Gastroesophageal sphincter (tissue), 4 donors: Measurements from ENCODE around the gene PROB1. TPM values are rescaled to one million over a fixed set of nuclear protein-coding genes. Genes with fewer than 3 reads are reported as not detected.
A peak's percentile ranks its signal among the peaks of the same experiment; 100 is the strongest.

Experiments
- ATAC-seq: fragments of 150-250 bp; one replicate; pipeline ENCODE4 v1.9.1; 2016; ENCODE audit warnings: mild to moderate bottlenecking, moderate library complexity
- H3K27ac ChIP-seq, 4 donors: fragments of 200-600 bp; sonication (generic) in 3 of 4; 1 replicate in 3 of 4; 2 replicates in 1 of 4; pipeline ENCODE4 v1.5.1; 2016 to 2019
- H3K27me3 ChIP-seq: fragments of 200-600 bp; sonication (generic); one replicate; pipeline ENCODE4 v1.5.1; 2019
- H3K36me3 ChIP-seq, 2 donors: fragments of 200-600 bp; sonication (generic); one replicate each; pipeline ENCODE4 v1.5.1; 2019; ENCODE audit warnings: control low read depth in 1 of 2
- H3K4me1 ChIP-seq, 3 donors: fragments of 200-600 bp; sonication (generic); 1 replicate in 2 of 3; 2 replicates in 1 of 3; pipeline ENCODE4 v1.5.1; 2016 to 2019; ENCODE audit warnings: control low read depth in 2 of 3
- H3K4me3 ChIP-seq, 2 donors: fragments of 200-600 bp; sonication (generic); one replicate each; pipeline ENCODE4 v1.5.1; 2019; ENCODE audit warnings: mild to moderate bottlenecking in 1 of 2, moderate library complexity in 1 of 2
- H3K9me3 ChIP-seq, 3 donors: fragments of 200-600 bp; sonication (generic); one replicate each; pipeline ENCODE4 v1.5.1; 2017 to 2019; ENCODE audit warnings: control low read depth in 2 of 3
- EP300 ChIP-seq: sonication (generic); formaldehyde crosslinking; IDR thresholded peaks from one replicate; pipeline ENCODE4 v1.6.1; 2017; ENCODE audit warnings: antibody characterized with exemption, mild to moderate bottlenecking
- POLR2A ChIP-seq, 2 donors: fragments of 450-650 bp; IDR thresholded peaks; one replicate each; pipeline ENCODE4 v1.6.1; 2017; ENCODE audit warnings: antibody characterized with exemption in 2 of 2, mild to moderate bottlenecking in 2 of 2, moderate library complexity in 1 of 2
- POLR2AphosphoS5 ChIP-seq: sonication (generic); formaldehyde crosslinking; IDR thresholded peaks from one replicate; pipeline ENCODE4 v1.6.1; 2017; ENCODE audit warnings: antibody characterized with exemption
- WGBS, 2 donors: methylation state at CpG; one replicate each; pipeline ENCODE4 v1.1.5; 2018; ENCODE audit warnings: low coverage in 1 of 2; 5-methylcytosine and 5-hydroxymethylcytosine counted together
- total RNA-seq, 4 donors: library from RNA; depleted of rRNA; stranded (reverse); fragments of >200 nt; gene quantifications; one replicate each; pipeline ENCODE4 v1.1.0, GENCODE V29; 2016
- TF ChIP-seq, protein P1 (sequence below), 4 experiments: fragments of 200-600 bp in 2 of 4; fragments of 450-650 bp in 2 of 4; sonication (generic) in 1 of 4; IDR thresholded peaks; one replicate each; pipeline ENCODE4 v1.5.1; 2017 to 2019; ENCODE audit warnings: antibody characterized with exemption in 4 of 4, mild to moderate bottlenecking in 2 of 4, moderate library complexity in 2 of 4

Gene PROB1
- total RNA-seq, 4 donors from 2014 or later, result 1.2 to 9.1 (median 4.1) TPM

GRCh38 chr5:139417214-139417613 lies 22.3 kb upstream of the PROB1 start:
- WGBS, 2 donors, result 25% methylated on average over 2 to 3 of the region's 4 CpGs
- peaks cover 0 to 45% of the 10 kb centered on the region in 2 donors for H3K36me3 ChIP-seq
- no peaks in the 10 kb centered on the region for H3K27me3 ChIP-seq
- no peak overlapping the region for H3K4me3 ChIP-seq
- H3K27ac ChIP-seq, result peak overlapping the region; percentile 7 to 82 (median 78)
- H3K4me1 ChIP-seq, result peaks cover 5 to 70% (median 30%) of the 10 kb centered on the region in 3 donors
- TF ChIP-seq EP300 (no peak), POLR2AphosphoS5 (peak; percentile 79)
- no peaks in the 10 kb centered on the region for H3K9me3 ChIP-seq
- ATAC-seq, result peak; percentile 65

DNA sequence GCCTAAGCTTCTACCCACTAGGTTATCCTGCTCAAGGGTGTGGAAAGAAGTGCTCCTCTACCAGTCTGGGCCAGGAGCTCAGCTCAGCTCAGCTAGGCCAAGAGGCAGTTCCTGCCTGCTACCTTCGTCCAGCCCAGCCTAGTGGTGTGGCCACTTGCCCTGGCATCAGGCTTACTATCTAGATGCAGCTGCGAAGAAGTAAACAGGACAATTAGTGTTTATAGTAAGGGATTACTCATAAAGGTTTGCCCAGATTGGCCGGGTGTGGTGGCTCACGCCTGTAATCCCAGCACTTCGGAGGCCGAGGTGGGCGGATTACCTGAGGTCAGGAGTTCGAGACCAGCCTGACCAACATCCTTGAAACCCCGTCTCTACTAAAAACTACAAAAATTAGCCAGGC lies 21.7 kb upstream of the PROB1 start:
- Histone ChIP-seq H3K27ac (peak overlapping the region; percentile 3 to 82 (median 78)), H3K9me3 (no peaks in the 10 kb centered on the region), H3K27me3 (no peaks in the 10 kb centered on the region), H3K36me3 (peaks cover 0 to 44% of the 10 kb centered on the region in 2 donors), H3K4me1 (peaks cover 5 to 70% (median 30%) of the 10 kb centered on the region in 3 donors), H3K4me3 (no peak overlapping the region)
- no peak for ATAC-seq
- TF ChIP-seq POLR2A (IDR thresholded peaks at IDR 0.05) (no peak), EP300 (no peak), POLR2AphosphoS5 (no peak)
- TF ChIP-seq, protein P1, sequence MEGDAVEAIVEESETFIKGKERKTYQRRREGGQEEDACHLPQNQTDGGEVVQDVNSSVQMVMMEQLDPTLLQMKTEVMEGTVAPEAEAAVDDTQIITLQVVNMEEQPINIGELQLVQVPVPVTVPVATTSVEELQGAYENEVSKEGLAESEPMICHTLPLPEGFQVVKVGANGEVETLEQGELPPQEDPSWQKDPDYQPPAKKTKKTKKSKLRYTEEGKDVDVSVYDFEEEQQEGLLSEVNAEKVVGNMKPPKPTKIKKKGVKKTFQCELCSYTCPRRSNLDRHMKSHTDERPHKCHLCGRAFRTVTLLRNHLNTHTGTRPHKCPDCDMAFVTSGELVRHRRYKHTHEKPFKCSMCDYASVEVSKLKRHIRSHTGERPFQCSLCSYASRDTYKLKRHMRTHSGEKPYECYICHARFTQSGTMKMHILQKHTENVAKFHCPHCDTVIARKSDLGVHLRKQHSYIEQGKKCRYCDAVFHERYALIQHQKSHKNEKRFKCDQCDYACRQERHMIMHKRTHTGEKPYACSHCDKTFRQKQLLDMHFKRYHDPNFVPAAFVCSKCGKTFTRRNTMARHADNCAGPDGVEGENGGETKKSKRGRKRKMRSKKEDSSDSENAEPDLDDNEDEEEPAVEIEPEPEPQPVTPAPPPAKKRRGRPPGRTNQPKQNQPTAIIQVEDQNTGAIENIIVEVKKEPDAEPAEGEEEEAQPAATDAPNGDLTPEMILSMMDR (IDR thresholded peaks at IDR 0.05), result no peak
- 33% methylated on average over 8 of the region's 9 CpGs; no CpG with 5 or more reads in 1 of the 2 donors for WGBS, 2 donors

GRCh38 chr5:139415869-139416268 lies 21.0 kb upstream of the PROB1 start:
- TF ChIP-seq EP300 (no peak), POLR2A (IDR thresholded peaks at IDR 0.05) (no peak), POLR2AphosphoS5 (no peak)
- TF ChIP-seq, protein P1 (IDR thresholded peaks at IDR 0.05), result no peak
- Histone ChIP-seq H3K27ac (peak overlapping the region in 3 of 4 donors; percentile 76 to 82 (median 81)), H3K36me3 (peaks cover 0 to 44% of the 10 kb centered on the region in 2 donors), H3K9me3 (no peaks in the 10 kb centered on the region), H3K4me3 (no peak overlapping the region), H3K27me3 (no peaks in the 10 kb centered on the region), H3K4me1 (peaks cover 5 to 70% (median 30%) of the 10 kb centered on the region in 3 donors)
- no peak for ATAC-seq

GRCh38 chr5:139415221-139415861 lies 20.4 kb upstream of the PROB1 start:
- peak overlapping the region; percentile 69 to 82 (median 78) for H3K27ac ChIP-seq

DNA sequence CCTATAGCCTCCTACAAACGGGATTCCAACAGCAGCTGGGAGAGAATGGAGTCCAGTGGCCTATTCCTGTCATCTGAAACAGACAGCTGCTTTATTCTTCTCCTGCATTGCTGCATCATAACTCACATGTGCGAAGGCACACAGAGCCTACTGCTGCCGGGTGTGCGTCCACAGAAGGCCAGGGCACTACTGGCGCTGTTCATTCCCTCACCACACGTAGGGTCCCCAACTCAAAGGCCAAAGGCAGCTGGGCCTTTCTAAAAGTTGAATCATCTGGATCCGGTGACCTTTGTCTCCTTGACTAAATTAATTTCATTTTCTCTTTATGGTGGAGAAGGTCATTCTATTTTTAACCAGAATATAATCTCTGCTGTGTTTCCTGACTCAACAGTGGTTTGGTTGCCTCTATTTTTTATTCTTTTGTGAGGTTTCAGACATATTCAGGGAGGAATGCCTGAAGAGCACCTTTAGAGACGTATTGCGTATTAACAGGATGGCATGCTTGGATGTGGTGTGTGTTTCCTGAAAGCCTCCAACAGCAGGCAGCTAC lies 19.8 kb upstream of the PROB1 start:
- Histone ChIP-seq H3K36me3 (peaks cover 0 to 36% of the 10 kb centered on the region in 2 donors), H3K27me3 (no peaks in the 10 kb centered on the region), H3K4me1 (peaks cover 5 to 64% (median 30%) of the 10 kb centered on the region in 3 donors), H3K9me3 (no peaks in the 10 kb centered on the region), H3K4me3 (no peak overlapping the region), H3K27ac (peak overlapping the region; percentile 69 to 82 (median 78))
- WGBS, 2 donors, result 31 to 48% methylated on average over 3 to 9 of the region's 9 CpGs
- no peak for TF ChIP-seq POLR2A (IDR thresholded peaks at IDR 0.05)
- no peak for TF ChIP-seq POLR2AphosphoS5
- TF ChIP-seq, protein P1 (IDR thresholded peaks at IDR 0.05), result no peak
- no peak for TF ChIP-seq EP300
- ATAC-seq, result no peak

More at GRCh38 chr5:139415221-139415861, 20.4 kb upstream of the PROB1 start:
- no peak for TF ChIP-seq POLR2A (IDR thresholded peaks at IDR 0.05)
- TF ChIP-seq, protein P1 (IDR thresholded peaks at IDR 0.05), result no peak
- no peaks in the 10 kb centered on the region for H3K27me3 ChIP-seq
- peak; percentile 39 for ATAC-seq
- H3K4me3 ChIP-seq, result no peak overlapping the region
- H3K9me3 ChIP-seq, result no peaks in the 10 kb centered on the region
- H3K36me3 ChIP-seq, result peaks cover 0 to 43% of the 10 kb centered on the region in 2 donors
- 16 to 18% methylated on average over 4 to 7 of the region's 8 CpGs for WGBS, 2 donors
- peaks cover 5 to 70% (median 30%) of the 10 kb centered on the region in 3 donors for H3K4me1 ChIP-seq
